ENCODE results near the gene MPPE1. TPM values are rescaled to one million over a fixed set of nuclear protein-coding genes. Genes with fewer than 3 reads are reported as not detected.

The MPPE1 gene
- total and polyA plus RNA-seq, 10 of the 15 experiments (the other 5 are each of a cell fraction or from before 2014, with no cell fraction given) = 13.8 to 34.5 (median 27.6) TPM

- no peaks in the 10 kb centered on the region for H3K27me3 ChIP-seq (replicated peaks in 1 of 2; ENCODE audit: control insufficient read depth in 2 of 2, insufficient read depth in 2 of 2, low read length in 1 of 2)
- FAIRE-seq = no peak
- no peak overlapping the region for H3K9ac ChIP-seq (ENCODE audit: control insufficient read depth, insufficient read depth, low read length)
- peaks cover 0 to 5% of the 10 kb centered on the region in 2 experiments; a peak in 3 of 4 replicates for H3K36me3 ChIP-seq (ENCODE audit: control insufficient read depth in 2 of 2, insufficient read depth in 2 of 2, low read length in 1 of 2)
- no peak for ATAC-seq
- WGBS (ENCODE audit: insufficient coverage, insufficient replicate concordance, low lambda C conversion rate, missing lambda C conversion rate) = 4% methylated on average over 1 of the region's 1 CpG
- H4K20me1 ChIP-seq (ENCODE audit: control insufficient read depth, insufficient read depth) = no peaks in the 10 kb centered on the region
- CTCF ChIA-PET = interaction anchor here (0.8 to 1.8 kb wide), 3 partner anchors 11 to 58 kb away, joined by 3 to 7 read pairs (median 5); no protein-coding TSS in a partner anchor
- DNase-seq (ENCODE audit: low read depth, low spot score) = no peak
- H2AFZ ChIP-seq (ENCODE audit: control insufficient read depth, low read depth, low read length) = no peak overlapping the region
- no TSS peak for BruUV-seq (replicated peaks)
- TF ChIP-seq TBL1XR1 (IDR thresholded peaks at IDR 0.05; ENCODE audit: low read depth, low read length) (no peak), MYC (IDR thresholded peaks at IDR 0.05; ENCODE audit: insufficient read depth, insufficient read length, insufficient replicate concordance, low read length, severe bottlenecking) (no peak), NFYB (IDR thresholded peaks at IDR 0.05; ENCODE audit: insufficient read depth, low read depth, low read length) (no peak), STAT3 (IDR thresholded peaks at IDR 0.05; ENCODE audit: low read depth, low read length) (no peak), RELB (IDR thresholded peaks at IDR 0.05; ENCODE audit: low read depth) (no peak), ATF3 (IDR thresholded peaks at IDR 0.05; ENCODE audit: borderline replicate concordance, extremely low read depth, low read depth, low read length) (no peak), POLR2A (IDR thresholded peaks at IDR 0.05; ENCODE audit: low read depth, low read length) (no peak), E4F1 (IDR thresholded peaks at IDR 0.05; ENCODE audit: borderline replicate concordance, partially characterized antibody) (no peak), BHLHE40 (IDR thresholded peaks at IDR 0.05; ENCODE audit: borderline replicate concordance in 1 of 2, low read depth in 2 of 2, low read length in 1 of 2) (no peak), NBN (IDR thresholded peaks at IDR 0.05) (no peak), SP1 (IDR thresholded peaks at IDR 0.05; ENCODE audit: low read depth, low read length) (no peak), YY1 (IDR thresholded peaks at IDR 0.05; ENCODE audit: low read depth, low read length) (no peak), EP300 (IDR thresholded peaks at IDR 0.05; ENCODE audit: borderline replicate concordance in 1 of 2, control insufficient read depth in 1 of 2, low read depth in 2 of 2, low read length in 2 of 2) (no peak), SMAD5 (IDR thresholded peaks at IDR 0.05; ENCODE audit: low read depth) (no peak)
- H3K4me3 ChIP-seq = no peak overlapping the region
- no peak overlapping the region for H3K27ac ChIP-seq (ENCODE audit: control insufficient read depth, insufficient read depth)
- H3K79me2 ChIP-seq (ENCODE audit: control insufficient read depth, insufficient read depth, low read length) = peaks cover 13% of the 10 kb centered on the region
- intact Hi-C loops (cut with micrococcal nuclease; ENCODE audit: unreplicated experiment) = loop anchor here (5.0 kb wide), 1 partner anchor 54 kb away; the partner anchor contains the start of gene CHMP1B
- POLR2A ChIA-PET = interaction anchor here (0.5 to 1.3 kb wide), 2 partner anchors 11 to 369 kb away, joined by 4 to 5 read pairs; no protein-coding TSS in a partner anchor
- H3K4me1 ChIP-seq (ENCODE audit: control insufficient read depth, insufficient read depth, low read length) = peaks cover 5% of the 10 kb centered on the region
- SMC1A ChIA-PET (ENCODE audit: uncharacterized antibody, unreplicated experiment) = interaction anchor here (1.1 to 1.4 kb wide), 3 partner anchors 19 to 40 kb away, joined by 3 to 4 read pairs (median 4); no protein-coding TSS in a partner anchor
- no peaks in the 10 kb centered on the region for H3K9me3 ChIP-seq (replicated peaks; ENCODE audit: control insufficient read depth, insufficient read depth, low read length)
- H3K4me2 ChIP-seq (ENCODE audit: control insufficient read depth, insufficient read depth) = no peak overlapping the region
- in situ Hi-C loops (cut with MboI) = no loop called here
- RAD21 ChIA-PET (ENCODE audit: unreplicated experiment) = no interaction called here
Measured at GRCh38 chr18:11906176-11906575, 1.9 kb downstream of the MPPE1 start.

All from GM12878 (cell line).